Type B pancreatic cell (in vitro differentiated cells): ENCODE measurements around the gene RABGAP1L. TPM values are rescaled to one million over a fixed set of nuclear protein-coding genes. Genes with fewer than 3 reads are reported as not detected.

ENCODE experiments used
- DNase-seq: peaks from one replicate; pipeline ENCODE4 v3.0.0; 2021; ENCODE audit warnings: mixed read lengths; ENCODE audit not compliant: unreplicated experiment; ENCODE audit errors: extremely low spot score
- H3K27ac Mint-ChIP-seq: 2 replicates; pipeline ENCODE4 v1.8.0; 2021; ENCODE audit warnings: mild to moderate bottlenecking, mixed read lengths
- H3K27me3 Mint-ChIP-seq: 2 replicates; pipeline ENCODE4 v1.8.0; 2021; ENCODE audit warnings: mixed read lengths
- H3K36me3 Mint-ChIP-seq: 2 replicates; pipeline ENCODE4 v1.8.0; 2021; ENCODE audit warnings: mixed read lengths
- H3K4me1 Mint-ChIP-seq: one replicate; pipeline ENCODE4 v1.8.0; 2021; ENCODE audit warnings: mixed read lengths; ENCODE audit not compliant: unreplicated experiment
- H3K4me3 Mint-ChIP-seq: 2 replicates; pipeline ENCODE4 v1.8.0; 2021; ENCODE audit warnings: mild to moderate bottlenecking, mixed read lengths
- H3K9me3 Mint-ChIP-seq: 2 replicates; pipeline ENCODE4 v1.8.0; 2021; ENCODE audit warnings: mixed read lengths
- CTCF ChIP-seq: fragments of 200-600 bp; sonication (generic); conservative IDR thresholded peaks from 2 replicates; pipeline ENCODE4 v1.5.0; 2021; ENCODE audit warnings: antibody characterized with exemption, mild to moderate bottlenecking
- total RNA-seq: library from RNA; stranded (reverse); gene quantifications from 2 replicates; pipeline ENCODE4 v1.2.1, GENCODE V29; 2021; ENCODE audit warnings: low replicate concordance

Gene RABGAP1L
- total RNA-seq, 1 donor from 2014 or later, result 35.6 TPM

- Mint-ChIP-seq H3K27me3 (no peaks in the 10 kb centered on the region), H3K9me3 (peaks cover 4% of the 10 kb centered on the region), H3K36me3 (peaks cover 8% of the 10 kb centered on the region), H3K27ac (no peak overlapping the region), H3K4me1 (no peaks in the 10 kb centered on the region), H3K4me3 (no peak overlapping the region)
- TF ChIP-seq CTCF, result no peak
- no peak for DNase-seq
Observed at GRCh38 chr1:174204697-174205308, 45.5 kb downstream of the RABGAP1L start.

- DNase-seq, result no peak
- H3K27me3 Mint-ChIP-seq, result no peaks in the 10 kb centered on the region
- H3K4me3 Mint-ChIP-seq, result no peak overlapping the region
- no peak overlapping the region for H3K27ac Mint-ChIP-seq
- no peak for TF ChIP-seq CTCF
- H3K36me3 Mint-ChIP-seq, result peaks cover 8% of the 10 kb centered on the region
- no peaks in the 10 kb centered on the region for H3K4me1 Mint-ChIP-seq
- H3K9me3 Mint-ChIP-seq, result peaks cover 4% of the 10 kb centered on the region
Observed at GRCh38 chr1:174206148-174206836, 47.0 kb downstream of the RABGAP1L start.

- DNase-seq, result no peak
- peaks cover 4% of the 10 kb centered on the region for H3K36me3 Mint-ChIP-seq
- no peak overlapping the region for H3K27ac Mint-ChIP-seq
- peaks cover 4% of the 10 kb centered on the region for H3K9me3 Mint-ChIP-seq
- no peak for TF ChIP-seq CTCF
- H3K27me3 Mint-ChIP-seq, result no peaks in the 10 kb centered on the region
- no peaks in the 10 kb centered on the region for H3K4me1 Mint-ChIP-seq
- no peak overlapping the region for H3K4me3 Mint-ChIP-seq
Observed at GRCh38 chr1:174209347-174210187, 50.2 kb downstream of the RABGAP1L start.

- Mint-ChIP-seq H3K27ac (no peak overlapping the region), H3K27me3 (no peaks in the 10 kb centered on the region), H3K9me3 (no peaks in the 10 kb centered on the region), H3K36me3 (no peaks in the 10 kb centered on the region), H3K4me1 (no peaks in the 10 kb centered on the region), H3K4me3 (no peak overlapping the region)
- no peak for DNase-seq
- TF ChIP-seq CTCF, result no peak
Observed at GRCh38 chr1:174211486-174211885, 52.2 kb downstream of the RABGAP1L start.

- H3K4me1 Mint-ChIP-seq, result no peaks in the 10 kb centered on the region
- H3K36me3 Mint-ChIP-seq, result no peaks in the 10 kb centered on the region
- no peak overlapping the region for H3K4me3 Mint-ChIP-seq
- H3K9me3 Mint-ChIP-seq, result no peaks in the 10 kb centered on the region
- H3K27ac Mint-ChIP-seq, result no peak overlapping the region
- H3K27me3 Mint-ChIP-seq, result no peaks in the 10 kb centered on the region
- no peak for DNase-seq
- no peak for TF ChIP-seq CTCF
Observed at GRCh38 chr1:174215766-174216165, 56.4 kb downstream of the RABGAP1L start.
